K562 (cell line): ENCODE results near the gene EIF4G1. TPM values are rescaled to one million over a fixed set of nuclear protein-coding genes. Genes with fewer than 3 reads are reported as not detected.

ENCODE experiments used
- ATF1 ChIP-seq, 2 experiments: fragments of 450-650 bp in 1 of 2; IDR thresholded peaks; 2 replicates each; pipeline ENCODE4 v1.6.1; 2016; ENCODE audit warnings: missing compliant biosample characterization in 1 of 2, missing genetic modification characterization in 1 of 2
- BMI1 ChIP-seq: fragments of 150-350 bp; IDR thresholded peaks from 2 replicates; pipeline ENCODE4 v1.6.1; 2014; ENCODE audit warnings: low read length
- CC2D1A ChIP-seq: fragments of 450-650 bp; IDR thresholded peaks from 2 replicates; pipeline ENCODE4 v1.6.1; 2017; ENCODE audit warnings: mild to moderate bottlenecking
- CTBP1 ChIP-seq: fragments of 450-650 bp; IDR thresholded peaks from 2 replicates; pipeline ENCODE4 v1.6.1; 2016; ENCODE audit warnings: borderline replicate concordance
- ETV6 ChIP-seq, 3 experiments: fragments of 150-350 bp in 1 of 3; sonication (generic) in 1 of 3; formaldehyde crosslinking in 1 of 3; IDR thresholded peaks; 2 replicates each; pipeline versions ENCODE4 v1.6.1 to v1.8.0; 2014 to 2022; ENCODE audit warnings: borderline replicate concordance in 2 of 3, low read depth in 2 of 3, antibody characterized with exemption in 1 of 3, low read length in 1 of 3, mild to moderate bottlenecking in 1 of 3, missing genetic modification reagents in 1 of 3
- FOXK1 ChIP-seq: sonication (generic); formaldehyde crosslinking; IDR thresholded peaks from 2 replicates; pipeline ENCODE4 v1.8.0; 2022; ENCODE audit warnings: missing genetic modification reagents, mild to moderate bottlenecking, borderline replicate concordance
- FOXP1 ChIP-seq: sonication (generic); formaldehyde crosslinking; IDR thresholded peaks from 2 replicates; pipeline ENCODE4 v1.8.0; 2022; ENCODE audit warnings: mild to moderate bottlenecking, missing genetic modification reagents
- HLTF ChIP-seq: fragments of 450-650 bp; IDR thresholded peaks from 2 replicates; pipeline ENCODE4 v1.6.1; 2016
- IRF2 ChIP-seq: sonication (generic); formaldehyde crosslinking; IDR thresholded peaks from 2 replicates; pipeline ENCODE4 v1.8.1; 2022; ENCODE audit warnings: mild to moderate bottlenecking, missing genetic modification reagents
- MAZ ChIP-seq, 2 experiments: fragments of 450-650 bp in 1 of 2; sonication (generic) in 1 of 2; formaldehyde crosslinking; IDR thresholded peaks in 1 of 2; conservative IDR thresholded peaks in 1 of 2; 2 replicates each; pipeline versions ENCODE4 v1.4.0 to v1.5.0; 2020; ENCODE audit warnings: mild to moderate bottlenecking in 1 of 2, missing genetic modification reagents in 1 of 2
- MED1 ChIP-seq: sonication (generic); formaldehyde crosslinking; IDR thresholded peaks from 2 replicates; pipeline ENCODE4 v1.8.1; 2023; ENCODE audit warnings: missing genetic modification reagents, borderline replicate concordance
- MTA3 ChIP-seq: fragments of 450-650 bp; formaldehyde crosslinking; IDR thresholded peaks from 2 replicates; pipeline ENCODE4 v1.6.1; 2017; ENCODE audit warnings: mild to moderate bottlenecking, borderline replicate concordance
- MXI1 ChIP-seq: IDR thresholded peaks from 2 replicates; pipeline ENCODE4 v1.6.1; 2011; ENCODE audit warnings: low read depth, mild to moderate bottlenecking, improper control_type of control experiment, low read length
- NR2C1 ChIP-seq, 2 experiments: fragments of 450-650 bp; IDR thresholded peaks; 2 replicates each; pipeline ENCODE4 v1.6.1; 2017; ENCODE audit warnings: mild to moderate bottlenecking in 2 of 2, antibody characterized with exemption in 1 of 2, inconsistent platforms in 1 of 2, missing compliant biosample characterization in 1 of 2, missing genetic modification characterization in 1 of 2
- RAD21 ChIP-seq, 2 experiments: fragments of 250-450 bp in 1 of 2; fragments of 450-650 bp in 1 of 2; sonication (Bioruptor Pico) in 1 of 2; formaldehyde crosslinking in 1 of 2; IDR thresholded peaks in 1 of 2; conservative IDR thresholded peaks in 1 of 2; 2 replicates each; pipeline versions ENCODE4 v1.4.0 to v1.8.0; 2020 to 2022; ENCODE audit warnings: mild to moderate bottlenecking in 2 of 2, moderate library complexity in 1 of 2
- RBBP5 ChIP-seq: fragments of 200-600 bp; sonication (generic); IDR thresholded peaks from 2 replicates; pipeline ENCODE4 v1.6.1; 2012; ENCODE audit warnings: borderline replicate concordance, mild to moderate bottlenecking, low read length, control low read depth, inconsistent platforms; ENCODE audit not compliant: insufficient read depth, poor library complexity, severe bottlenecking
- RUNX1 ChIP-seq: sonication (generic); IDR thresholded peaks from 2 replicates; pipeline ENCODE4 v1.6.1; 2016; ENCODE audit warnings: antibody characterized with exemption, low read depth
- SAP30 ChIP-seq: fragments of 200-600 bp; sonication (generic); IDR thresholded peaks from 2 replicates; pipeline ENCODE4 v1.6.1; 2012; ENCODE audit warnings: borderline replicate concordance, low read depth, mild to moderate bottlenecking, moderate library complexity, low read length, control low read depth, inconsistent platforms; ENCODE audit not compliant: insufficient read depth, poor library complexity, severe bottlenecking
- TEAD1 ChIP-seq, 2 experiments: fragments of 450-650 bp in 1 of 2; sonication (generic) in 1 of 2; formaldehyde crosslinking; IDR thresholded peaks; 2 replicates each; pipeline versions ENCODE4 v1.4.0 to v1.8.0; 2020 to 2022; ENCODE audit warnings: mild to moderate bottlenecking in 2 of 2, missing genetic modification reagents in 1 of 2
- ZNF121 ChIP-seq: sonication (generic); formaldehyde crosslinking; conservative IDR thresholded peaks from 2 replicates; pipeline ENCODE4 v1.8.0; 2022; ENCODE audit warnings: missing genetic modification reagents
- polyA plus RNA-seq, 8 experiments: library from polyadenylated mRNA; depleted of rRNA in 4 of 8; stranded (reverse) in 5 of 8; unstranded in 3 of 8; fragments of >200 nt; fragmentation: Nextera tagmentation in 2 of 8; fragmentation: Illumina TruSeq in 1 of 8; extraction: Ambion mirVana in 2 of 8; extraction: Trizol in 1 of 8; gene quantifications; 2 replicates each; pipeline versions ENCODE4 v1.2.1 to v1.2.3, GENCODE V29; 2011 to 2014; ENCODE audit warnings: inconsistent platforms in 1 of 8, missing spikeins in 1 of 8
- total RNA-seq, 7 experiments: library from RNA; depleted of rRNA in 6 of 7; stranded (reverse); fragments of >200 nt in 6 of 7; fragmentation: Illumina TruSeq in 2 of 7; extraction: Trizol in 2 of 7; gene quantifications; 2 replicates each; pipeline versions ENCODE4 v1.2.1 to v1.2.3, GENCODE V29; 2011 to 2021; ENCODE audit warnings: low replicate concordance in 1 of 7
- TF ChIP-seq, protein P1 (sequence below): sonication (generic); formaldehyde crosslinking; IDR thresholded peaks from 2 replicates; pipeline ENCODE4 v1.9.0; 2022; ENCODE audit warnings: mild to moderate bottlenecking, missing genetic modification reagents
- TF ChIP-seq, protein P2 (sequence below): fragments of 450-650 bp; formaldehyde crosslinking; conservative IDR thresholded peaks from 2 replicates; pipeline ENCODE4 v1.4.0; 2022; ENCODE audit warnings: mild to moderate bottlenecking, missing genetic modification characterization
- TF ChIP-seq, protein P3 (sequence below), 3 experiments: IDR thresholded peaks in 2 of 3; conservative IDR thresholded peaks in 1 of 3; 2 replicates each; pipeline ENCODE4 v1.5.1; 2011 to 2012; ENCODE audit warnings: low read length in 3 of 3, mild to moderate bottlenecking in 3 of 3, control low read depth in 2 of 3, improper control_type of control experiment in 1 of 3, inconsistent platforms in 1 of 3, low read depth in 1 of 3, mixed read lengths in 1 of 3, moderate library complexity in 1 of 3; ENCODE audit not compliant: insufficient read depth in 2 of 3

Gene EIF4G1
- total and polyA plus RNA-seq, 9 of the 15 experiments (the other 6 are each of a cell fraction or from before 2014, with no cell fraction given) = 4.6 to 505 (median 155) TPM

DNA sequence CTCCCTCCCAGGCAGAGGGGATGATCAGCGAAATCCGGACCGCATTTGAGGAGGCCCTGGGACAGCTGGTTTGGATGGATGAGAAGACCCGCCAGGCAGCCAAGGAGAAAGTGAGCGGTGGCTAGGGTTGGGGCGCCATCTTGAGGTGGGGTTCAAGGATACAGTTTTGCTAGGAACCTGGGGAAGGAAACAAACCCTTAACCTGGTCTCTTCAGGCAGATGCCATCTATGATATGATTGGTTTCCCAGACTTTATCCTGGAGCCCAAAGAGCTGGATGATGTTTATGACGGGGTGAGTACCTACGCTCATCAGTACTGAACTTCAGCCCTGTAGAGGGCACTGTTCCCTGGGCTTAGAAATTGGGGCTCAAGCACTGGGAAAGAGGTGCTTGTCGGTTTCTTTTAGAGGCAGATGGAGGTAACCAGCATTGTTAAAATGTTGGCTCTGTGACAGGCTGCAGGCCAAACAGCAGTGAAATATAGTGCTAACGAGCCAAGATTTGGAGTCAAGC lies 24.9 kb upstream of the EIF4G1 start (continued):
- TF ChIP-seq NR2C1 (IDR thresholded peaks at IDR 0.05) = no peak
- TF ChIP-seq NR2C1 (tag; IDR thresholded peaks at IDR 0.05) = no peak
- TF ChIP-seq IRF2 (CRISPR knock-in tag) = no peak
- no peak for TF ChIP-seq FOXP1 (CRISPR knock-in tag)
- TF ChIP-seq SAP30 = no peak
- no peak for TF ChIP-seq ETV6 (IDR thresholded peaks at IDR 0.05; ENCODE audit: borderline replicate concordance in 1 of 2, low read depth in 2 of 2, low read length in 1 of 2)
- TF ChIP-seq ETV6 (CRISPR knock-in tag; IDR thresholded peaks at IDR 0.05; ENCODE audit: borderline replicate concordance) = no peak
- peak; percentile 76 to 87 for TF ChIP-seq RAD21 (CRISPR knock-in tag; conservative IDR thresholded peaks at IDR 0.05 in 1 of 2, IDR thresholded peaks at IDR 0.05 in 1 of 2)
- TF ChIP-seq BMI1 = no peak
- no peak for TF ChIP-seq ZNF121 (CRISPR knock-in tag)
- TF ChIP-seq RUNX1 = no peak
- TF ChIP-seq TEAD1 (CRISPR knock-in tag; IDR thresholded peaks at IDR 0.05) = 0 out of 4 replicates have a peak, but pooled peaks of 1 of the 2 experiments have one; percentile 28
- no peak for TF ChIP-seq MXI1
- TF ChIP-seq HLTF = no peak
- TF ChIP-seq, protein P1, sequence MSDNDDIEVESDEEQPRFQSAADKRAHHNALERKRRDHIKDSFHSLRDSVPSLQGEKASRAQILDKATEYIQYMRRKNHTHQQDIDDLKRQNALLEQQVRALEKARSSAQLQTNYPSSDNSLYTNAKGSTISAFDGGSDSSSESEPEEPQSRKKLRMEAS (CRISPR knock-in tag) = 0 out of 2 replicates have a peak, but pooled peaks have one; percentile 26
- peak; percentile 37; the same call in 1 of the 2 replicates for TF ChIP-seq CC2D1A
- no peak for TF ChIP-seq FOXK1
- TF ChIP-seq, protein P2, sequence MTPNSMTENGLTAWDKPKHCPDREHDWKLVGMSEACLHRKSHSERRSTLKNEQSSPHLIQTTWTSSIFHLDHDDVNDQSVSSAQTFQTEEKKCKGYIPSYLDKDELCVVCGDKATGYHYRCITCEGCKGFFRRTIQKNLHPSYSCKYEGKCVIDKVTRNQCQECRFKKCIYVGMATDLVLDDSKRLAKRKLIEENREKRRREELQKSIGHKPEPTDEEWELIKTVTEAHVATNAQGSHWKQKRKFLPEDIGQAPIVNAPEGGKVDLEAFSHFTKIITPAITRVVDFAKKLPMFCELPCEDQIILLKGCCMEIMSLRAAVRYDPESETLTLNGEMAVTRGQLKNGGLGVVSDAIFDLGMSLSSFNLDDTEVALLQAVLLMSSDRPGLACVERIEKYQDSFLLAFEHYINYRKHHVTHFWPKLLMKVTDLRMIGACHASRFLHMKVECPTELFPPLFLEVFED (CRISPR knock-in tag) = no peak
- TF ChIP-seq, protein P3, sequence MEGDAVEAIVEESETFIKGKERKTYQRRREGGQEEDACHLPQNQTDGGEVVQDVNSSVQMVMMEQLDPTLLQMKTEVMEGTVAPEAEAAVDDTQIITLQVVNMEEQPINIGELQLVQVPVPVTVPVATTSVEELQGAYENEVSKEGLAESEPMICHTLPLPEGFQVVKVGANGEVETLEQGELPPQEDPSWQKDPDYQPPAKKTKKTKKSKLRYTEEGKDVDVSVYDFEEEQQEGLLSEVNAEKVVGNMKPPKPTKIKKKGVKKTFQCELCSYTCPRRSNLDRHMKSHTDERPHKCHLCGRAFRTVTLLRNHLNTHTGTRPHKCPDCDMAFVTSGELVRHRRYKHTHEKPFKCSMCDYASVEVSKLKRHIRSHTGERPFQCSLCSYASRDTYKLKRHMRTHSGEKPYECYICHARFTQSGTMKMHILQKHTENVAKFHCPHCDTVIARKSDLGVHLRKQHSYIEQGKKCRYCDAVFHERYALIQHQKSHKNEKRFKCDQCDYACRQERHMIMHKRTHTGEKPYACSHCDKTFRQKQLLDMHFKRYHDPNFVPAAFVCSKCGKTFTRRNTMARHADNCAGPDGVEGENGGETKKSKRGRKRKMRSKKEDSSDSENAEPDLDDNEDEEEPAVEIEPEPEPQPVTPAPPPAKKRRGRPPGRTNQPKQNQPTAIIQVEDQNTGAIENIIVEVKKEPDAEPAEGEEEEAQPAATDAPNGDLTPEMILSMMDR (IDR thresholded peaks at IDR 0.05 in 2 of 3, conservative IDR thresholded peaks at IDR 0.05 in 1 of 3; ENCODE audit: insufficient read depth in 2 of 3, low read depth in 1 of 3, low read length in 3 of 3) = peak; percentile 84 to 92 (median 84)
- peak; percentile 65; the same call in 1 of the 2 replicates for TF ChIP-seq CTBP1
- no peak for TF ChIP-seq ATF1 (CRISPR knock-in tag; IDR thresholded peaks at IDR 0.05)
- no peak for TF ChIP-seq ATF1 (tag; IDR thresholded peaks at IDR 0.05)
- TF ChIP-seq RBBP5 = no peak
- TF ChIP-seq MED1 = no peak
- peak in 1 of 2 experiments; percentile 52; a peak in 2 of 4 replicates for TF ChIP-seq MAZ (CRISPR knock-in tag; conservative IDR thresholded peaks at IDR 0.05 in 1 of 2, IDR thresholded peaks at IDR 0.05 in 1 of 2)
- no peak for TF ChIP-seq MTA3
